Endothelial cell of umbilical vein (primary cell): ENCODE results near the gene DGKB. TPM values are rescaled to one million over a fixed set of nuclear protein-coding genes. Genes with fewer than 3 reads are reported as not detected.

ENCODE experiments used
- BruUV-seq: library from RNA; stranded (reverse); fragments of 400-500 nt; replicated peaks from 2 replicates; lab custom pipeline; 2021; lab: Mats Ljungman, UMichigan
- CTCF ChIA-PET: fragments of 300-600, 350-600 bp; sonication (Branson Sonifier 250); formaldehyde crosslinking; loops from one replicate; lab custom pipeline; 2021; ENCODE audit warnings: antibody characterized with exemption, inconsistent platforms; lab: Charles Lee
- POLR2A ChIA-PET: fragments of 300-600, 350-600 bp; sonication (Branson Sonifier 250); formaldehyde crosslinking; loops from one replicate; lab custom pipeline; 2021; ENCODE audit warnings: antibody characterized with exemption, inconsistent platforms; lab: Charles Lee
- DNase-seq: peaks from one replicate; pipeline ENCODE4 v3.0.0-alpha.2; 2011; ENCODE audit warnings: low read depth, low spot score
- FAIRE-seq: peaks from 2 replicates; lab custom pipeline; 2011; peaks lifted over from hg19 to GRCh38; lab: Jason Lieb, UNC
- H2AFZ ChIP-seq: 2 replicates; pipeline ENCODE4 v1.6.0; 2012; ENCODE audit warnings: low read depth, low read length, control low read depth, inconsistent platforms
- H3K27ac ChIP-seq: 2 replicates; pipeline ENCODE4 v1.5.1; 2011; ENCODE audit warnings: low read depth, mild to moderate bottlenecking, control low read depth, low read length, moderate library complexity; ENCODE audit not compliant: insufficient read depth
- H3K27me3 ChIP-seq, 2 experiments: 2 replicates each; pipeline versions ENCODE4 v1.6.0 to v1.6.1; 2011; ENCODE audit warnings: low read length in 2 of 2, mixed read lengths in 1 of 2; ENCODE audit not compliant: control insufficient read depth in 2 of 2, insufficient read depth in 2 of 2
- H3K36me3 ChIP-seq, 2 experiments: 2 replicates in 1 of 2; 3 replicates in 1 of 2; pipeline ENCODE4 v1.5.1; 2011; ENCODE audit warnings: low read length in 2 of 2, mild to moderate bottlenecking in 1 of 2, moderate library complexity in 1 of 2; ENCODE audit not compliant: control insufficient read depth in 2 of 2, insufficient read depth in 2 of 2; ENCODE audit errors: extremely low read depth in 1 of 2
- H3K4me1 ChIP-seq: 3 replicates; pipeline ENCODE4 v1.5.1; 2011; ENCODE audit warnings: mild to moderate bottlenecking, low read length; ENCODE audit not compliant: control insufficient read depth, insufficient read depth; ENCODE audit errors: extremely low read depth
- H3K4me2 ChIP-seq: 2 replicates; pipeline ENCODE4 v1.6.1; 2011; ENCODE audit warnings: low read length, control low read depth, mixed read lengths; ENCODE audit not compliant: insufficient read depth
- H3K4me3 ChIP-seq, 3 experiments: fragments of 200-600 bp in 1 of 3; sonication (generic), shearing (Covaris generic) in 1 of 3; replicated peaks in 1 of 3; 2 replicates each; pipeline ENCODE4 v1.5.1; 2011 to 2016; ENCODE audit warnings: control low read depth in 3 of 3, low read length in 3 of 3, mild to moderate bottlenecking in 2 of 3, inconsistent platforms in 1 of 3, low read depth in 1 of 3, moderate library complexity in 1 of 3; ENCODE audit not compliant: insufficient read depth in 1 of 3
- H3K79me2 ChIP-seq: 2 replicates; pipeline ENCODE4 v1.6.0; 2012; ENCODE audit warnings: low read length, inconsistent platforms; ENCODE audit not compliant: control insufficient read depth, insufficient read depth
- H3K9ac ChIP-seq: replicated peaks from 2 replicates; pipeline ENCODE3; 2011; ENCODE audit warnings: low read length, control low read depth; ENCODE audit not compliant: insufficient read depth; ENCODE audit errors: extremely low read depth
- H3K9me1 ChIP-seq: replicated peaks from 3 replicates; pipeline ENCODE4 v1.6.0; 2011; ENCODE audit warnings: mild to moderate bottlenecking, low read length; ENCODE audit not compliant: control insufficient read depth, insufficient read depth; ENCODE audit errors: extremely low read depth
- H3K9me3 ChIP-seq: replicated peaks from 2 replicates; pipeline ENCODE4 v1.5.1; 2012; ENCODE audit warnings: low read length, inconsistent platforms; ENCODE audit not compliant: control insufficient read depth, insufficient read depth
- H4K20me1 ChIP-seq: replicated peaks from 2 replicates; pipeline ENCODE3; 2011; ENCODE audit warnings: mild to moderate bottlenecking, low read length; ENCODE audit not compliant: control insufficient read depth, insufficient read depth; ENCODE audit errors: extremely low read depth
- EZH2 ChIP-seq: IDR thresholded peaks from 2 replicates; pipeline ENCODE4 v1.6.1; 2012; ENCODE audit warnings: borderline replicate concordance, low read depth, mild to moderate bottlenecking, moderate library complexity, low read length, inconsistent platforms; ENCODE audit not compliant: severe bottlenecking
- FOS ChIP-seq: IDR thresholded peaks from 2 replicates; pipeline ENCODE4 v1.6.1; 2011; ENCODE audit warnings: mild to moderate bottlenecking, low read length, moderate library complexity, borderline replicate concordance; ENCODE audit not compliant: insufficient read depth
- GATA2 ChIP-seq: IDR thresholded peaks from 2 replicates; pipeline ENCODE4 v1.7.0; 2011; ENCODE audit warnings: low read depth, mild to moderate bottlenecking, moderate library complexity, mixed read lengths, low read length; ENCODE audit not compliant: insufficient read length, insufficient read depth
- JUN ChIP-seq: IDR thresholded peaks from 2 replicates; pipeline ENCODE4 v1.6.1; 2011; ENCODE audit warnings: borderline replicate concordance, low read depth; ENCODE audit not compliant: insufficient read length, insufficient read depth
- MYC ChIP-seq: IDR thresholded peaks from one replicate; pipeline ENCODE4 v1.6.1; 2011; ENCODE audit warnings: mild to moderate bottlenecking, low read depth, low read length
- POLR2A ChIP-seq: IDR thresholded peaks from 2 replicates; pipeline ENCODE4 v1.6.1; 2012; ENCODE audit warnings: low read depth, mild to moderate bottlenecking, control low read depth, low read length
- POLR2AphosphoS5 ChIP-seq: IDR thresholded peaks from 2 replicates; pipeline ENCODE4 v1.6.1; 2012; ENCODE audit warnings: low read depth, mild to moderate bottlenecking, control low read depth, low read length, moderate library complexity; ENCODE audit not compliant: insufficient read depth
- dilution Hi-C: fragments of 300-500 bp; cut with MboI; formaldehyde crosslinking; loops from one replicate; pipeline ENCODE4 v1.15.0; 2019; ENCODE audit warnings: low sequenced_read_pairs; ENCODE audit not compliant: extremely low pct_ligation_motif_present
- intact Hi-C: fragments of 100-400 bp; cut with micrococcal nuclease; formaldehyde crosslinking; loops from one replicate; pipeline ENCODE4 v1.10.0; 2022
- polyA plus RNA-seq, 4 experiments: library from polyadenylated mRNA; depleted of rRNA in 3 of 4; stranded (reverse) in 3 of 4; unstranded in 1 of 4; fragments of >200 nt; gene quantifications; 2 replicates each; pipeline versions ENCODE4 v1.2.1 to v1.2.3, GENCODE V29; 2011 to 2012; ENCODE audit warnings: missing spikeins in 1 of 4
- total RNA-seq: library from RNA; stranded (reverse); gene quantifications from 2 replicates; pipeline ENCODE4 v1.2.3, GENCODE V29; 2021
- TF ChIP-seq, protein P1 (sequence below): IDR thresholded peaks from 2 replicates; pipeline ENCODE4 v1.6.1; 2011; ENCODE audit not compliant: insufficient read depth, insufficient read length
- TF ChIP-seq, protein P2 (sequence below), 2 donors: IDR thresholded peaks; 1 replicate in 1 of 2; 2 replicates in 1 of 2; pipeline ENCODE4 v1.5.1; 2011; ENCODE audit warnings: low read length in 2 of 2, mild to moderate bottlenecking in 2 of 2, moderate library complexity in 2 of 2, control low read depth in 1 of 2, inconsistent platforms in 1 of 2, low read depth in 1 of 2; ENCODE audit not compliant: insufficient read depth in 1 of 2; ENCODE audit errors: extremely low read depth in 1 of 2

Gene DGKB
- total and polyA plus RNA-seq, 2 donors (not counting 3 experiments of a cell fraction or from before 2014, with no cell fraction given): not detected

DNA sequence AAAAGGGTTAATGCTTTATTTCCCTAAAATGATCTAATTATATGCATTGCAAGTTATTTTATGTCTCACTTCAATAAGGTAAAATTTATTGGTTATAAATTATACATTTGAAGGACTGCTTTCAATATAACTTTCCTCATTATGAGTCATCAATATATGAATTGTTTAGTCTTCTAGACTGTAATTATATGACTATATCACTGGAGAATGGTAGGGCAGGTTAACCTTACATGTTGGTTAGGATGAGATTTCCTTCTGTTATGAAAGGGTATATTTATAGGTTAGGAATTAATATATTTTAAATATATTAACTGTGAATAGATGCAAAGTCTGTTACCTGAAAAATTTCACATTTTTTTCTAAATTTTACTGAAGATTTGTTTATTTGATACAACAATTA is 506.7 kb downstream of the DGKB start:
- Histone ChIP-seq H3K9me3 (no peaks in the 10 kb centered on the region), H3K4me1 (no peaks in the 10 kb centered on the region), H3K27me3 (no peaks in the 10 kb centered on the region), H3K79me2 (no peaks in the 10 kb centered on the region), H3K9me1 (no peaks in the 10 kb centered on the region), H4K20me1 (no peaks in the 10 kb centered on the region), H3K27ac (no peak overlapping the region), H2AFZ (no peak overlapping the region), H3K4me3 (no peak overlapping the region), H3K36me3 (no peaks in the 10 kb centered on the region), H3K4me2 (no peak overlapping the region), H3K9ac (no peak overlapping the region)
- intact Hi-C loops: no loop called here
- POLR2A ChIA-PET: no interaction called here
- TF ChIP-seq MYC (no peak), POLR2A (no peak), POLR2AphosphoS5 (no peak), GATA2 (no peak), FOS (no peak), EZH2 (no peak), JUN (no peak)
- TF ChIP-seq, protein P1, sequence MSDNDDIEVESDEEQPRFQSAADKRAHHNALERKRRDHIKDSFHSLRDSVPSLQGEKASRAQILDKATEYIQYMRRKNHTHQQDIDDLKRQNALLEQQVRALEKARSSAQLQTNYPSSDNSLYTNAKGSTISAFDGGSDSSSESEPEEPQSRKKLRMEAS: no peak
- TF ChIP-seq, protein P2, sequence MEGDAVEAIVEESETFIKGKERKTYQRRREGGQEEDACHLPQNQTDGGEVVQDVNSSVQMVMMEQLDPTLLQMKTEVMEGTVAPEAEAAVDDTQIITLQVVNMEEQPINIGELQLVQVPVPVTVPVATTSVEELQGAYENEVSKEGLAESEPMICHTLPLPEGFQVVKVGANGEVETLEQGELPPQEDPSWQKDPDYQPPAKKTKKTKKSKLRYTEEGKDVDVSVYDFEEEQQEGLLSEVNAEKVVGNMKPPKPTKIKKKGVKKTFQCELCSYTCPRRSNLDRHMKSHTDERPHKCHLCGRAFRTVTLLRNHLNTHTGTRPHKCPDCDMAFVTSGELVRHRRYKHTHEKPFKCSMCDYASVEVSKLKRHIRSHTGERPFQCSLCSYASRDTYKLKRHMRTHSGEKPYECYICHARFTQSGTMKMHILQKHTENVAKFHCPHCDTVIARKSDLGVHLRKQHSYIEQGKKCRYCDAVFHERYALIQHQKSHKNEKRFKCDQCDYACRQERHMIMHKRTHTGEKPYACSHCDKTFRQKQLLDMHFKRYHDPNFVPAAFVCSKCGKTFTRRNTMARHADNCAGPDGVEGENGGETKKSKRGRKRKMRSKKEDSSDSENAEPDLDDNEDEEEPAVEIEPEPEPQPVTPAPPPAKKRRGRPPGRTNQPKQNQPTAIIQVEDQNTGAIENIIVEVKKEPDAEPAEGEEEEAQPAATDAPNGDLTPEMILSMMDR (IDR thresholded peaks at IDR 0.05; ENCODE audit: extremely low read depth in 1 of 2, insufficient read depth in 1 of 2, low read depth in 1 of 2, low read length in 2 of 2): no peak
- BruUV-seq: no TSS peak
- CTCF ChIA-PET: no interaction called here
- FAIRE-seq (no peak), DNase-seq (no peak)
- dilution Hi-C loops: no loop called here
